GM21737 (cell line): Measurements from ENCODE around the gene PDCD6IP.
"Not testable (repeated sequence)": the region's sequence is repeated elsewhere in the genome, so short reads cannot be mapped to it uniquely, and the experiment has no call there.

Experiments
- ATAC-seq: cut with Tn5 transposase; IDR thresholded peaks from one replicate; pipeline ENCODE4 v1.9.1; 2021; ENCODE audit warnings: mild to moderate bottlenecking, moderate library complexity; ENCODE audit not compliant: unreplicated experiment

The PDCD6IP gene

GRCh38 chr3:33791477-33792166, 6.8 kb upstream of the PDCD6IP start:
- no peak for ATAC-seq

DNA sequence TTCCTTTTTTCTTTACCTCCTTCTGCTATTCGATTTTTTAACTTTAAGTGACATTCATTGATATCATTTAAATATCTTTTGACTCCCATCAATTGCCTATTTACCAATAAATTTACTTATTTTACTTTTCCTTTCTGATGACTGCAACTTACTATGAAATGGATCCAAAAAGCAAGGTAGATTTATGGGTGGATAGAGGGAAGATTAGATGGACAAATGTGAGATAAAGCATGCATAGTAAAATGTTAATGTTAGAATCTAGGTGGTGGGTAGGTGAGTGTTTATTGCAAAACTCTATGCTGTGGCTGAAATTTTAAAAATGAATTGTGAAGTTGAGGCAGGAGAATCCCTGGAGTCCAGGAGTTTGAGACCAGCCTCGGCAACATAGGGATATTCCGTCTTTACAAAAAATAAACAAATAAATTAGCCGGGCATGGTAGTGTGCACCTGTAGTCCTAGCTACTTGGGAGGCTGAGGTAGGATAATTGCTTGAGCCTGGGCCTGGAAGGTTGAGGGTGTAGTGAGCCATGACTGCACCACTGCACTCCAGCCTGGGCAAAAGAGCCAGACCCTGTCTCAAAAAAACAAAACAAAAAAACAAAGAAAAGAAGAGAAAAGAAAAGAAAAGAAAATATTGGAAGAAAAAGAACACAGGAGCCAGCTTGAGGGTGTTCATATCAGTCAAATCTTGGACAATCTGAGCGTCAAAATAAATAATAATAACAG, 6.1 kb upstream of the PDCD6IP start:
- no peak for ATAC-seq

GRCh38 chr3:33795131-33795530, 3.3 kb upstream of the PDCD6IP start:
- no peak for ATAC-seq

- ATAC-seq, result no peak
These were observed 2.4 kb upstream of the PDCD6IP start for GRCh38 chr3:33795856-33796536.

DNA sequence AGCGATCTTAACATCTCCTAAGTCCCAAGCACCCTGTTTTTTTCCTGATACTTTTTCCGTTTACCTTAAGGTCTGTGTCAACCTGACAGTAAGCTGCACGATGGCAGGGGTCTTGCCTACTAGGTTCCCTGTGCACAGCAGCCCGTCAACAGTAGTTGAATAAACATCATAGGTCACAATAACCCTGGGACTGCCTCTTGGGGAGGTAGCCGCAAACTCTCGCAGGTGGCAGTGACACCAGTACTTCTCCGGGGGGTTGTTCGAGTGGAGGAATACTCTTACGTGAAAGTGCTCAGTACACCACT, 365 bp upstream of the PDCD6IP start:
- peak; percentile 37 for ATAC-seq

GRCh38 chr3:33799202-33799551, 747 bp downstream of the PDCD6IP start:
- ATAC-seq, result no peak

DNA sequence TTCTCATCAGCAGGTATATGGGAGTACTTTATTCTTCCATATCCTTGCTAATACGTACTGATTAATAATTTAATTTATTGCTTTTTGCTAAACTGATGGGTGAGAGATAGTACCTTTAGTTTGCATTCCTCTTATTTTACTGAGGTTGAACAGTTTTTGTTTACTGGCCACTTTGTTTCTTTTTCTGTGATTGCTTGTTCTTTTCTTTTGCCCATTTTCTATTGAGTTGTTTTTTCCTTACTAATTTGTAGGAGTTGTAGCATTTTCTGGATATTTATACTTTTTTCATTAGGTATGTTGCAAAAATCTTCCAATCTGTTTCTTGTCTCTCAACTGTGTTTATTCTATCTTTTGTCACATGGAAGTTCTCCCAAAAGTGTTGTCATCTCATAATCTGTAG, 4.8 kb downstream of the PDCD6IP start:
- ATAC-seq, result no peak

DNA sequence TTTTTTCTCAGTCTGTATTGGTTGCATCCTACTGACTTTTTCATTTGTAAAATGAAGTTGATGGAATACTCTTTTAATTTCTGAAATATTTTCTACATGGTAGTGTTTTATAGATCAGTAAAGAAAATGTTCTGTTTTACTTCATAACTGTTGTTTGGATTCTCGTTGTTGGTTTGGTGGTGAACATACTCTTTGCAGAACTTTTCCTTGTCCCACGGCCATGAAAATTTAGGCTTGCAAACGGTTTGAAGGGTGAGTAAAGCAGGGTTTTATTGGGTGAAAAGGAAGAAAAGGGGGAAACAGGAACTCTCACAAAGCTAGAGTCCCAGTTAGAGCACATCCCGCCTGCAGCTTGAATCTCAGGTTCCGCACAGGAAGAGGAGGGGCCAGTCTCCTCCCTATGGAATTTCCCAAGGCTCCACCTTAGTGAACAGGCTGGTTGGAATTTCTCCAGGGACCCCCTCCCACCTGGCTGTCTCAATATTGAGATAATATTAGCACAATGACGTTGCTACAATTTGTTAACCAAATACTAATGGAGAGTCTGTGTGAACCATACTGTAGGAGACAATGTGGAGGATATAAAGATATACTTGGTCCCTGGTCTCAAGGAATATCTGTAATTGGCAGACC, 5.6 kb downstream of the PDCD6IP start:
- no peak for ATAC-seq

GRCh38 chr3:33807191-33807590, 8.8 kb downstream of the PDCD6IP start:
- ATAC-seq, result no peak

GRCh38 chr3:33808559-33808958, 10.1 kb downstream of the PDCD6IP start:
- ATAC-seq, result no peak

DNA sequence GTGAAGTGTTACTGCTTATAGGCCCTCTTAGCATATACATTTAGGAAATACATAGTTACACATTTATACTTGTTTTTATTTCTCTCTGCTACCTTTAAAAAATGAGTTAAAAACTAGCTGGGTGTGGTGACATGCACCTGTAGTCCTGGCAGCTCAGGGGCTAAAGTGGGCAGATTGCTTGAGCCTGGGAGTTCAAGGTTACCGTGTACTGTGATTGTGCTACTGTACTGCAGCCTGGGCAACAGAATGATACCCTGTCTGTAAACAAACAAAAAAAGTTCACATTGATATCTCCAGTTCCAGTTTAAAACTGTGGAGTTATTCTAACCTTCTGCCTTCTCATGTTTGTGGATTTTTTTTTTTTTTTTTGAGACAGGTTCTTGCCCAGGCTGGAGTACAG, 12.1 kb downstream of the PDCD6IP start:
- ATAC-seq, result no peak

DNA sequence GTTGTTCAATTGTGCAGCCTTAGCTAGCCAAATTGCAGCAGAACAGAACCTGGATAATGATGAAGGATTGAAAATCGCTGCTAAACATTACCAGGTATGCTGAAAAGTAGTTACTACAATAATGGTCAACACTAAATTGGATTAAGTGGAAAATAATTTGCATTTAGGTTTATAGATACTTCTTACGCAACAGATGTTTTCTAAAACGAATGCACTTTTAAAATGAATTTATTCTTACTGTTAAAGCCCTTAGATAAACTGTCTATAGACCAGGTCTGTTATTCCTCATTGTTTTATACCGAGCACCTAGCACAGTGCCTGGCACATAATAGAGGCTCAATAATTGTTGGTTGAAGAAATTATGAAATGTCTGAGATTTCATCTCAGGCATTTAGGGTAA, 23.6 kb downstream of the PDCD6IP start:
- no peak for ATAC-seq

DNA sequence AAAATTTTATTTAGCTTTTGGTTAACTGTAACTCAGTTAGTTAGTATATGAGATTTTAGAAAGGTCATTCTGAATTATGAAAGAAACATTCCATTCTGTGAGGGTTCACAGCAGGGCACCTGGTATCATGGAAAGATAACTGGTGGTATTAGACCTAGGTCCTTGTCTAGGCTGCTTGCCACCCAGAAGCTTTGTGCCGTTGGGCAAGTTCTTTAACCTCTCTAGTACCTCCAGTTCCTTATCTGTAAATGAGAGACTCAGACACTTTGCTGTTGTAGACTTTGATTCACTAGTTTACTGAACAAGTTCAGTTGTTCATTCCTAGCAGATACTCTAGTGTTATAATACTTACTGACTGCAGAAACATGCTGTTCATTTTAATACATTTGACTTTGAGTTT, 25.4 kb downstream of the PDCD6IP start:
- no peak for ATAC-seq

GRCh38 chr3:33825111-33825510, 26.7 kb downstream of the PDCD6IP start:
- no peak for ATAC-seq

DNA sequence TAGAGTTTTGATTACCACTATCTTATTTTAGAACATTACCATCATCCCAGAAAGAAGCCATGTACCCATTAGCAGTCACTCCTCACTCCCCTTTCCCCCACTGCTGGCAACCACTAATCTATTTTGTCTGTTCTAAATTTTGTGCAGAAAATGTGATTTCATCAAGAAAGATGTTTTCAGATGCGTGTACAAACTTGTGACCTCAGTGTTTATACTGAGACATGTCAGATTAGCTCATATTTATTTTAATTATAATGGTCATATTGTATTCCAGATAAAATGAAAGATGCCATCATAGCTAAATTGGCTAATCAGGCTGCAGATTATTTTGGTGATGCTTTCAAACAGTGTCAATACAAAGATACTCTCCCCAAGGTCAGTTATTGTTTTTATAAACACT, 27.8 kb downstream of the PDCD6IP start:
- ATAC-seq, result no peak

GRCh38 chr3:33826688-33827087, 28.3 kb downstream of the PDCD6IP start:
- no peak for ATAC-seq

- ATAC-seq, result no peak
These were observed 31.3 kb downstream of the PDCD6IP start for GRCh38 chr3:33829720-33830119.

DNA sequence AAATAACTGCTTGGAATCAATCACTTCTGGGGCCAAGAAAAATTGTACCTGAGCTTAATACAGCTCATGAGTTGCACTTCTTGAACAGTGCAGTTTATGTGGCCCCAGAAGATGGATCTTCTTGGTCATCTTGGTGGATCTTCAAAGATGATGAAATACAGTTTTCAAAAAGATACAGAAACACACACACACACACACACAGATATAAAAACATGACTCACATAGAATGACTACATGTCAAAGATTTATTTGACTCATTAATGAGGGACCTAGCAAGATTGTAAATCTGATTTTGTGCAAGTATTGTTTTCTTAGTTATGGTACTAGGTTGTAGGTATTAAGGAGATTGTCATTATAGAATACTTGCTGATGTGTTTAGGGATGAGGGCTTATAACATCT, 32.6 kb downstream of the PDCD6IP start:
- ATAC-seq, result no peak

GRCh38 chr3:33833408-33834095, 35.1 kb downstream of the PDCD6IP start:
- ATAC-seq, result no peak

GRCh38 chr3:33834096-33834453, 35.6 kb downstream of the PDCD6IP start:
- ATAC-seq, result no peak

DNA sequence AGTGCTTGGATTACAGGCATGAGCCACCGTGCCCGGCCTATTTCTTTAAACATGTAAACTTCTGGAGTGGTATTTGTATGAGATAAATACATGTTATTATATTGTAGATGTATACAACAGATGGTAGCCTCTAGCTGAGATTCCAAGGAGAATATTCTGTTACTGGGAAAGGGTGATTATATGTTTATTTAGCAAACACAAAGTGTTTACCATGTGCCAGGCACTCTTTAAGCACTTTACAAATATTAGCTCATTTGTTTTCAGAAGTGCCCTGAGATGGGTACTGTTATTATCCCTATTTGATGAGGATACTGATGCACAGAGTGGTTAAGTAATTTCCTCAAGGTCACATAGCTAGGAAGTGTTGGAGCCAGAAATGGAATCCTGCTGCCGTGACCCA, 38.8 kb downstream of the PDCD6IP start:
- not testable (repeated sequence) for ATAC-seq
